Vagina (tissue), 2 donors: ENCODE measurements around the gene FAM124B. TPM values are rescaled to one million over a fixed set of nuclear protein-coding genes. Genes with fewer than 3 reads are reported as not detected.

Experiments
- DNase-seq, 2 donors: peaks; one replicate each; pipeline ENCODE4 v3.0.0-alpha.2; 2017; ENCODE audit errors: extremely low spot score in 2 of 2
- H3K27ac ChIP-seq: fragments of 200-600 bp; sonication (generic); one replicate; pipeline ENCODE4 v1.5.1; 2019
- H3K27me3 ChIP-seq: fragments of 200-600 bp; sonication (generic); one replicate; pipeline ENCODE4 v1.5.1; 2019
- H3K36me3 ChIP-seq, 2 donors: fragments of 200-600 bp; sonication (generic); one replicate each; pipeline ENCODE4 v1.5.1; 2017 to 2019
- H3K4me1 ChIP-seq: fragments of 200-600 bp; sonication (generic); one replicate; pipeline ENCODE4 v1.5.1; 2019
- H3K4me3 ChIP-seq, 2 donors: fragments of 200-600 bp; sonication (generic); 1 replicate in 1 of 2; 2 replicates in 1 of 2; pipeline ENCODE4 v1.5.1; 2016 to 2019
- H3K9me3 ChIP-seq: fragments of 200-600 bp; sonication (generic); one replicate; pipeline ENCODE4 v1.5.1; 2019
- CTCF ChIP-seq, 3 experiments: fragments of 450-650 bp in 2 of 3; fragments of 200-600 bp in 1 of 3; sonication (generic) in 1 of 3; IDR thresholded peaks; one replicate each; pipeline ENCODE4 v1.5.1; 2017 to 2019; ENCODE audit warnings: antibody characterized with exemption in 3 of 3, mild to moderate bottlenecking in 2 of 3, moderate library complexity in 2 of 3
- POLR2A ChIP-seq, 2 donors: fragments of 450-650 bp; IDR thresholded peaks; one replicate each; pipeline ENCODE4 v1.6.1; 2017; ENCODE audit warnings: antibody characterized with exemption in 2 of 2, mild to moderate bottlenecking in 2 of 2, moderate library complexity in 2 of 2
- POLR2AphosphoS5 ChIP-seq, 2 donors: sonication (generic); formaldehyde crosslinking; IDR thresholded peaks; one replicate each; pipeline ENCODE4 v1.9.0; 2017; ENCODE audit warnings: antibody characterized with exemption in 2 of 2, mild to moderate bottlenecking in 2 of 2, low read depth in 1 of 2; ENCODE audit not compliant: insufficient read depth in 1 of 2
- intact Hi-C: fragments of 100-400 bp; cut with DNase I; formaldehyde crosslinking; loops from one replicate; pipeline ENCODE4 v1.15.1; 2023
- total RNA-seq: library from RNA; depleted of rRNA; stranded (reverse); fragments of >200 nt; gene quantifications from one replicate; pipeline ENCODE4 v1.2.3, GENCODE V29; 2016

Gene FAM124B
- total RNA-seq, 1 donor from 2014 or later, result 1.7 TPM

GRCh38 chr2:224408676-224409075, 6.8 kb upstream of the FAM124B start:
- H3K9me3 ChIP-seq, result no peaks in the 10 kb centered on the region
- H3K4me1 ChIP-seq, result peaks cover 20% of the 10 kb centered on the region
- H3K27me3 ChIP-seq, result no peaks in the 10 kb centered on the region
- H3K27ac ChIP-seq, result no peak overlapping the region
- intact Hi-C loops, result no loop called here
- H3K4me3 ChIP-seq, result no peak overlapping the region
- no peaks in the 10 kb centered on the region for H3K36me3 ChIP-seq
- TF ChIP-seq CTCF (IDR thresholded peaks at IDR 0.05), result no peak
- no peak for DNase-seq

GRCh38 chr2:224407241-224407701, 5.4 kb upstream of the FAM124B start:
- no peak for TF ChIP-seq POLR2A (IDR thresholded peaks at IDR 0.05)
- no peak for TF ChIP-seq CTCF (IDR thresholded peaks at IDR 0.05)
- peak in 1 of 2 donors; percentile 43 for TF ChIP-seq POLR2AphosphoS5 (IDR thresholded peaks at IDR 0.05; ENCODE audit: insufficient read depth in 1 of 2, low read depth in 1 of 2)
- intact Hi-C loops, result no loop called here
- peaks cover 7% of the 10 kb centered on the region for H3K4me1 ChIP-seq
- no peak overlapping the region for H3K27ac ChIP-seq
- H3K27me3 ChIP-seq, result no peaks in the 10 kb centered on the region
- H3K9me3 ChIP-seq, result no peaks in the 10 kb centered on the region
- no peaks in the 10 kb centered on the region for H3K36me3 ChIP-seq
- peak in 1 of 2 donors; percentile 71 for DNase-seq
- H3K4me3 ChIP-seq, result no peak overlapping the region

DNA sequence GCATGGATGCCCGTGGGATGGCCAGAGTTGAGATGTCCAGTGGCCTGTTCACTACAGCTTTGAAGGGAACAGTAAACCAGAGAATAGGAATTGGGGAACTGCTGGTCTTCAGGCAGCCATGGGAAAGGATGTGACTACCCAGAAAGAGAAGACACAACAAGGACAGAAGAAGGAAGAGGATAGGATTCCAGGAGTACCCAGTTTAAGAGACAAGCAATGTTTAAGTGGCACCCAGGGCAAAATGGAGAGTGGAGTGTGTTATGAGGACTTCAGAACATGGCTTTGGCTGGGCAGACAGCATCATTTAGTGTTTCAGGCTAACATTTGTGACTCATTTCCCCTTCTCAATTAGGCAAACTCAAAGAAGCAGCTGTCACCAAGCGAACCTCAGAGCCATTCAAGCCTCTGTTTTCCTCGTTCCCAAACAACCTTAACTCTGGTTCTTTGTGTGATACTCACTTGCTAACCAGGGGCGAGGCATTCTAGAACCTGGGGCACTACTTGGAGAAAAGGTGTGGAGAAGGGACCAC, 4.0 kb upstream of the FAM124B start:
- no peak overlapping the region for H3K4me3 ChIP-seq
- intact Hi-C loops, result no loop called here
- TF ChIP-seq POLR2A (IDR thresholded peaks at IDR 0.05) (no peak), CTCF (IDR thresholded peaks at IDR 0.05) (no peak), POLR2AphosphoS5 (IDR thresholded peaks at IDR 0.05; ENCODE audit: insufficient read depth in 1 of 2, low read depth in 1 of 2) (no peak)
- no peaks in the 10 kb centered on the region for H3K9me3 ChIP-seq
- H3K27ac ChIP-seq, result no peak overlapping the region
- no peaks in the 10 kb centered on the region for H3K36me3 ChIP-seq
- peaks cover 4% of the 10 kb centered on the region for H3K4me1 ChIP-seq
- H3K27me3 ChIP-seq, result no peaks in the 10 kb centered on the region
- DNase-seq, result no peak

- no peak for DNase-seq
- no peaks in the 10 kb centered on the region for H3K9me3 ChIP-seq
- H3K36me3 ChIP-seq, result no peaks in the 10 kb centered on the region
- intact Hi-C loops, result no loop called here
- no peak overlapping the region for H3K27ac ChIP-seq
- no peak overlapping the region for H3K4me3 ChIP-seq
- H3K4me1 ChIP-seq, result no peaks in the 10 kb centered on the region
- no peak for TF ChIP-seq CTCF (IDR thresholded peaks at IDR 0.05)
- no peak for TF ChIP-seq POLR2AphosphoS5 (IDR thresholded peaks at IDR 0.05; ENCODE audit: insufficient read depth in 1 of 2, low read depth in 1 of 2)
- no peak for TF ChIP-seq POLR2A (IDR thresholded peaks at IDR 0.05)
- no peaks in the 10 kb centered on the region for H3K27me3 ChIP-seq
These were observed 3.5 kb upstream of the FAM124B start for GRCh38 chr2:224405412-224405811.

- H3K27me3 ChIP-seq, result no peaks in the 10 kb centered on the region
- no peak for DNase-seq
- H3K9me3 ChIP-seq, result no peaks in the 10 kb centered on the region
- intact Hi-C loops, result no loop called here
- H3K36me3 ChIP-seq, result no peaks in the 10 kb centered on the region
- TF ChIP-seq POLR2A (IDR thresholded peaks at IDR 0.05), result no peak
- no peak for TF ChIP-seq POLR2AphosphoS5 (IDR thresholded peaks at IDR 0.05; ENCODE audit: insufficient read depth in 1 of 2, low read depth in 1 of 2)
- TF ChIP-seq CTCF (IDR thresholded peaks at IDR 0.05), result no peak
- no peaks in the 10 kb centered on the region for H3K4me1 ChIP-seq
- no peak overlapping the region for H3K27ac ChIP-seq
- H3K4me3 ChIP-seq, result no peak overlapping the region
These were observed 2.9 kb upstream of the FAM124B start for GRCh38 chr2:224404796-224405195.
